HG03064 (cell line): Measurements from ENCODE around the gene GRPR.
"Not testable (repeated sequence)": the region's sequence is repeated elsewhere in the genome, so short reads cannot be mapped to it uniquely, and the experiment has no call there.

Experiments used
- ATAC-seq: cut with Tn5 transposase; IDR thresholded peaks from one replicate; pipeline ENCODE4 v1.9.1; 2021; ENCODE audit warnings: low read depth; ENCODE audit not compliant: unreplicated experiment

GRPR gene

GRCh38 chrX:16136080-16136479, 12.7 kb downstream of the GRPR start:
- no peak for ATAC-seq

- peak; percentile 83 for ATAC-seq
Measured at GRCh38 chrX:16137416-16138107, 14.2 kb downstream of the GRPR start.

- peak; percentile 27 for ATAC-seq
Measured at GRCh38 chrX:16138108-16138427, 14.7 kb downstream of the GRPR start.

GRCh38 chrX:16140448-16140847, 17.1 kb downstream of the GRPR start:
- no peak for ATAC-seq

- ATAC-seq, result no peak
Measured at GRCh38 chrX:16140983-16141382, 17.6 kb downstream of the GRPR start.

- ATAC-seq, result no peak
Measured at GRCh38 chrX:16141422-16142245, 18.3 kb downstream of the GRPR start.

- no peak for ATAC-seq
Measured at GRCh38 chrX:16142246-16142558, 18.8 kb downstream of the GRPR start.

- ATAC-seq, result no peak
Measured at GRCh38 chrX:16143968-16144367, 20.6 kb downstream of the GRPR start.

GRCh38 chrX:16144420-16144819, 21.1 kb downstream of the GRPR start:
- ATAC-seq, result no peak

- ATAC-seq, result not testable (repeated sequence)
Measured at GRCh38 chrX:16145093-16145492, 21.7 kb downstream of the GRPR start.

GRCh38 chrX:16145656-16146055, 22.3 kb downstream of the GRPR start:
- ATAC-seq, result no peak

GRCh38 chrX:16148896-16149295, 25.5 kb downstream of the GRPR start:
- no peak for ATAC-seq

- ATAC-seq, result no peak
Measured at GRCh38 chrX:16155581-16156096, 32.3 kb downstream of the GRPR start.

GRCh38 chrX:16156692-16157331, 33.4 kb downstream of the GRPR start:
- no peak for ATAC-seq

- ATAC-seq, result no peak
Measured at GRCh38 chrX:16160729-16161128, 37.4 kb downstream of the GRPR start.

- not testable (repeated sequence) for ATAC-seq
Measured at GRCh38 chrX:16161173-16161572, 37.8 kb downstream of the GRPR start.

- no peak for ATAC-seq
Measured at GRCh38 chrX:16162391-16162790, 39.0 kb downstream of the GRPR start.

GRCh38 chrX:16164748-16165147, 41.4 kb downstream of the GRPR start:
- ATAC-seq, result no peak

GRCh38 chrX:16167181-16167580, 43.8 kb downstream of the GRPR start, which contains the start of gene MAGEB17:
MAGEB17 (plus strand) TSS chrX:16167481; CDS start chrX:16170383, 2,902 bp downstream.
- no peak for ATAC-seq

GRCh38 chrX:16171039-16171438, 47.7 kb downstream of the GRPR start:
- no peak for ATAC-seq

GRCh38 chrX:16171944-16172343, 48.6 kb downstream of the GRPR start:
- ATAC-seq, result no peak
